CD4-positive, alpha-beta T cell (primary cell): ENCODE data around the gene CLCN1. TPM values are rescaled to one million over a fixed set of nuclear protein-coding genes. Genes with fewer than 3 reads are reported as not detected.

Experiments used
- ATAC-seq: fragments of 200-7000 bp; cut with Tn5 transposase; one replicate; pipeline ENCODE4 v1.10.0; 2022; ENCODE audit warnings: mild to moderate bottlenecking; ENCODE audit not compliant: poor library complexity
- CTCF ChIA-PET: fragments of 350-600 bp; sonication (Branson Sonifier 250); formaldehyde crosslinking; loops from one replicate; lab custom pipeline; 2021; ENCODE audit warnings: antibody characterized with exemption, inconsistent platforms; lab: Charles Lee
- POLR2A ChIA-PET: fragments of 350-600 bp; sonication (Branson Sonifier 250); formaldehyde crosslinking; loops from one replicate; lab custom pipeline; 2021; ENCODE audit warnings: antibody characterized with exemption, inconsistent platforms; lab: Charles Lee
- DNase-seq, 14 experiments: peaks; one replicate each; pipeline ENCODE4 v3.0.0-alpha.2; 2013 to 2020; ENCODE audit warnings: mixed read lengths in 2 of 14
- H3K27ac ChIP-seq, 2 donors: one replicate each; pipeline versions ENCODE4 v1.5.1 to v1.7.0; 2013; ENCODE audit warnings: low read length in 2 of 2, low read depth in 1 of 2, mild to moderate bottlenecking in 1 of 2
- H3K27me3 ChIP-seq, 2 experiments: 1 replicate in 1 of 2; 2 replicates in 1 of 2; pipeline versions ENCODE4 v1.6.1 to v1.7.0; 2013; ENCODE audit warnings: low read length in 2 of 2, control low read depth in 1 of 2, mild to moderate bottlenecking in 1 of 2, moderate library complexity in 1 of 2; ENCODE audit not compliant: insufficient read depth in 2 of 2, control insufficient read depth in 1 of 2
- H3K36me3 ChIP-seq: one replicate; pipeline ENCODE4 v1.6.1; 2013; ENCODE audit warnings: low read length, control low read depth; ENCODE audit not compliant: insufficient read depth
- H3K4me1 ChIP-seq: one replicate; pipeline ENCODE4 v1.6.1; 2013; ENCODE audit warnings: low read length, control low read depth; ENCODE audit not compliant: insufficient read depth
- H3K4me3 ChIP-seq: one replicate; pipeline ENCODE4 v1.5.1; 2013; ENCODE audit warnings: mild to moderate bottlenecking, low read length, moderate library complexity
- H3K9me3 ChIP-seq, 2 experiments: 1 replicate in 1 of 2; 2 replicates in 1 of 2; pipeline versions ENCODE4 v1.6.1 to v1.7.0; 2013; ENCODE audit warnings: low read length in 2 of 2, mild to moderate bottlenecking in 2 of 2, control low read depth in 1 of 2, moderate library complexity in 1 of 2; ENCODE audit not compliant: control insufficient read depth in 1 of 2, insufficient read depth in 1 of 2
- H3K27ac Mint-ChIP-seq: one replicate; pipeline ENCODE4 v1.8.0; 2020; ENCODE audit warnings: mixed read lengths
- H3K27me3 Mint-ChIP-seq: one replicate; pipeline ENCODE4 v1.8.0; 2021; ENCODE audit warnings: mixed read lengths
- H3K36me3 Mint-ChIP-seq: one replicate; pipeline ENCODE4 v1.8.0; 2021; ENCODE audit warnings: low read depth, mixed read lengths
- H3K4me1 Mint-ChIP-seq: one replicate; pipeline ENCODE4 v1.8.0; 2021; ENCODE audit warnings: low read depth, mixed read lengths
- H3K4me3 Mint-ChIP-seq: one replicate; pipeline ENCODE4 v1.8.0; 2020; ENCODE audit warnings: mild to moderate bottlenecking, mixed read lengths
- H3K9me3 Mint-ChIP-seq: one replicate; pipeline ENCODE4 v1.8.0; 2020; ENCODE audit warnings: mixed read lengths
- intact Hi-C, 2 experiments: fragments of 100-400 bp; cut with DNase I in 1 of 2; cut with micrococcal nuclease in 1 of 2; formaldehyde crosslinking; loops; one replicate each; pipeline versions ENCODE4 v1.15.1 to v1.9.0; 2023 to 2025; cut with DNase I, micrococcal nuclease
- total RNA-seq, 174 experiments: library from RNA in 2 of 174; stranded (reverse) in 2 of 174; gene quantifications; one replicate each; pipeline ENCODE4 v1.2.3 and lab custom pipeline; 2021 to 2026
- TF ChIP-seq, protein P1 (sequence below): fragments of 200-600 bp; IDR thresholded peaks from one replicate; pipeline ENCODE4 v1.8.0; 2022; ENCODE audit warnings: antibody characterized with exemption, mild to moderate bottlenecking

CLCN1 gene
- total RNA-seq, 2 experiments from 2014 or later, result not detected

DNA sequence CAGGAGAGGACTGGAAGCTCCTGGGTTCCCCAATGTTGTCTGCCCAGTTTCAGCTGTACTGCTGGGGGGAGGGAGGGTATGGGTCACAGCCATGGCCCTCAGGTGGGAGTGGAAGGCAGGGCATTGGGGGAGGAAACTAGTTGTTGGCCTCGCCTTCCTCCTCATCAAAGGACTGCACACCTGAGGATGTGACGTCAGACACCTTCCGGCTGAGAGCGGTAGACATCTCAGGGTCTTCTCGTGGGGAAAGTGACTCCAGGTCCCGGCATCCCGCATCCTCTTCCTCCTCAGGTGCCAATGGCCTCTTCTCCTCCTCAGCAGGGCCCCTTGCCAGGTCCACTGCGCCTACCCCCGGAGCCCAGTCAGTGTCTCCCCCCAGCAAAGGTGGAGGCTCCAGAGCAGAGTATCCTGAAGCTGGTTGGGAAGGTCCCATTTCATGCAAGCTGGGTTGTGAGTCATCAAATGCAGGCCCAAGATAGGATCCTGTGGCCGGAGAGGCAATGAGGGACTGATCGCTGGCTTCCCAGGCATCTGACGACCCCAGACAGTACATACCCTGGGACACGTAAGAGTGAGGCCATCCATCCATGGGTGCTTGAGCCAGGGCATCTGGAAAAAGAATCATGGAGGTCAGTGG is 40.6 kb downstream of the CLCN1 start:
- no peak for DNase-seq
- peaks cover 5% of the 10 kb centered on the region for H3K4me1 ChIP-seq
- Mint-ChIP-seq H3K27ac (no peak overlapping the region), H3K36me3 (no peaks in the 10 kb centered on the region), H3K4me1 (peaks cover 4% of the 10 kb centered on the region), H3K4me3 (no peak overlapping the region), H3K27me3 (peaks cover 14% of the 10 kb centered on the region), H3K9me3 (no peaks in the 10 kb centered on the region)
- H3K36me3 ChIP-seq, result no peaks in the 10 kb centered on the region
- no peak for ATAC-seq
- intact Hi-C loops, result no loop called here
- H3K9me3 ChIP-seq, result peaks cover 0 to 3% of the 10 kb centered on the region in 2 experiments
- H3K27ac ChIP-seq, result no peak overlapping the region
- H3K4me3 ChIP-seq, result no peak overlapping the region
- POLR2A ChIA-PET, result interaction anchor here (1.0 kb wide), 1 partner anchor 11 kb away, joined by 3 read pairs; no protein-coding TSS in a partner anchor
- TF ChIP-seq, protein P1, sequence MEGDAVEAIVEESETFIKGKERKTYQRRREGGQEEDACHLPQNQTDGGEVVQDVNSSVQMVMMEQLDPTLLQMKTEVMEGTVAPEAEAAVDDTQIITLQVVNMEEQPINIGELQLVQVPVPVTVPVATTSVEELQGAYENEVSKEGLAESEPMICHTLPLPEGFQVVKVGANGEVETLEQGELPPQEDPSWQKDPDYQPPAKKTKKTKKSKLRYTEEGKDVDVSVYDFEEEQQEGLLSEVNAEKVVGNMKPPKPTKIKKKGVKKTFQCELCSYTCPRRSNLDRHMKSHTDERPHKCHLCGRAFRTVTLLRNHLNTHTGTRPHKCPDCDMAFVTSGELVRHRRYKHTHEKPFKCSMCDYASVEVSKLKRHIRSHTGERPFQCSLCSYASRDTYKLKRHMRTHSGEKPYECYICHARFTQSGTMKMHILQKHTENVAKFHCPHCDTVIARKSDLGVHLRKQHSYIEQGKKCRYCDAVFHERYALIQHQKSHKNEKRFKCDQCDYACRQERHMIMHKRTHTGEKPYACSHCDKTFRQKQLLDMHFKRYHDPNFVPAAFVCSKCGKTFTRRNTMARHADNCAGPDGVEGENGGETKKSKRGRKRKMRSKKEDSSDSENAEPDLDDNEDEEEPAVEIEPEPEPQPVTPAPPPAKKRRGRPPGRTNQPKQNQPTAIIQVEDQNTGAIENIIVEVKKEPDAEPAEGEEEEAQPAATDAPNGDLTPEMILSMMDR, result no peak
- peaks cover 0 to 2% of the 10 kb centered on the region in 2 experiments for H3K27me3 ChIP-seq
- CTCF ChIA-PET, result interaction anchor here (1.9 kb wide), 1 partner anchor 11 kb away, joined by 5 read pairs; no protein-coding TSS in a partner anchor

GRCh38 chr7:143358626-143359025 is 42.7 kb downstream of the CLCN1 start:
- Histone ChIP-seq H3K4me3 (no peak overlapping the region), H3K27me3 (peaks cover 9 to 13% of the 10 kb centered on the region in 2 experiments), H3K9me3 (no peaks in the 10 kb centered on the region), H3K27ac (no peak overlapping the region), H3K36me3 (no peaks in the 10 kb centered on the region), H3K4me1 (peaks cover 15% of the 10 kb centered on the region)
- TF ChIP-seq, protein P1, result no peak
- DNase-seq, result no peak
- peaks cover 10% of the 10 kb centered on the region for H3K4me1 Mint-ChIP-seq
- no peak overlapping the region for H3K27ac Mint-ChIP-seq
- no peak for ATAC-seq
- H3K27me3 Mint-ChIP-seq, result peaks cover 22% of the 10 kb centered on the region
- H3K36me3 Mint-ChIP-seq, result no peaks in the 10 kb centered on the region
- ChIA-PET POLR2A (no interaction called here), CTCF (interaction anchor here (1.0 to 1.4 kb wide), 2 partner anchors 14 to 118 kb away, joined by 3 to 6 read pairs; no protein-coding TSS in a partner anchor)
- H3K4me3 Mint-ChIP-seq, result peak overlapping the region; percentile 5
- intact Hi-C loops, result no loop called here
- no peaks in the 10 kb centered on the region for H3K9me3 Mint-ChIP-seq

GRCh38 chr7:143359771-143360353 is 44.0 kb downstream of the CLCN1 start:
- no peak overlapping the region for H3K27ac ChIP-seq
- peaks cover 15% of the 10 kb centered on the region for H3K4me1 ChIP-seq
- Mint-ChIP-seq H3K4me3 (peak overlapping the region; percentile 84), H3K9me3 (no peaks in the 10 kb centered on the region), H3K4me1 (peaks cover 10% of the 10 kb centered on the region), H3K27ac (no peak overlapping the region), H3K27me3 (peaks cover 34% of the 10 kb centered on the region), H3K36me3 (no peaks in the 10 kb centered on the region)
- H3K36me3 ChIP-seq, result no peaks in the 10 kb centered on the region
- ATAC-seq (no peak), DNase-seq (no peak)
- peaks cover 21% of the 10 kb centered on the region in 2 experiments for H3K27me3 ChIP-seq
- ChIA-PET POLR2A (interaction anchor here (1.0 to 1.1 kb wide), 3 partner anchors 16 to 119 kb away, joined by 3 read pairs; no protein-coding TSS in a partner anchor), CTCF (interaction anchor here (1.2 kb wide), 1 partner anchor 14 kb away, joined by 3 read pairs; no protein-coding TSS in a partner anchor)
- no peaks in the 10 kb centered on the region for H3K9me3 ChIP-seq
- H3K4me3 ChIP-seq, result no peak overlapping the region
- TF ChIP-seq, protein P1, result no peak
- intact Hi-C loops, result loop anchor here in 1 of 2 experiments (5.0 kb wide), 1 partner anchor 47 kb away; the partner anchor contains the start of gene EPHA1
